ENCODE data around the gene P2RY14.

GRCh38 chr3:151262871-151263525 lies 15.3 kb downstream of the P2RY14 start:
- TF ChIP-seq EZH2 (IDR thresholded peaks at IDR 0.05; ENCODE audit: borderline replicate concordance, low read depth, low read length, severe bottlenecking) (no peak), CTCF (IDR thresholded peaks at IDR 0.05; ENCODE audit: borderline replicate concordance, extremely low read depth, low read length, poor library complexity, severe bottlenecking) (no peak)

All from DND-41 (cell line).